IPS-18c (cell line): ENCODE data around the gene RPTOR.

ENCODE experiments used
- H3K4me3 ChIP-seq: 2 replicates; pipeline ENCODE4 v1.7.0; 2013; ENCODE audit warnings: low read depth, mild to moderate bottlenecking, low read length, moderate library complexity; ENCODE audit not compliant: insufficient read depth
- H3K9me3 ChIP-seq: one replicate; pipeline ENCODE4 v1.6.1; 2013; ENCODE audit warnings: mild to moderate bottlenecking, low read length, moderate library complexity; ENCODE audit not compliant: control insufficient read depth, insufficient read depth

RPTOR gene

DNA sequence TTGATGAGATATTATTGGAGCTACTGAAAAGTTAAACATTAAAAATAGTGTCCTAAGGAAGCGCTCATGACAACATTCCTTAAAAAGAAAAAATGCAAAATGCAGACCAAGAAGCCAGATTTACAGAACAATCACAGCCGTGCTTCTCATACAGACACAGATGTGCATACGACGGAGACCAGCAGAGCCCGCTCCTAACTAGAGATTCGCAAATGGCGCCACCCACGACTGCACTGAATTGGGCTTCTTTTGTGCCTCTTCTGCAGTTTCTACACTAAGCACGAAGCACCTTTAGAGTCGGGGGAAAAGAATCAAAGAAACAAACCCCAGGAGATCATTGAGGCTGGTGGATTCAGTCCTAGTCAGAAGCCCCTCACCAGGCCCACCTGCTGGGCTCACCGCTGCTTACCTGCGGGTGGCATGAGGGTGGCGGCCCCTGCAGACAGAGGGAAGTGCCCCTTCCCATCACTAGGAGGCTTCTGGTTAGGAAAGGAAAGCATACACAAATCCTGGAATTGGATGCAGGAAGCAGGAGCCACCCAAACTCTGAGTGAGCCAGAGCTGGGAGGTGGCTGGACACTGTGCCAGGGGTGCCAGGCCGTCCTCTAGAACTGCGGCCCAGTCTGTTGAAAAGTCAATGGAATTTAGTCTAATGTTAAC lies 382.1 kb downstream of the RPTOR start:
- Histone ChIP-seq H3K9me3 (peaks cover 2% of the 10 kb centered on the region), H3K4me3 (no peak overlapping the region)

DNA sequence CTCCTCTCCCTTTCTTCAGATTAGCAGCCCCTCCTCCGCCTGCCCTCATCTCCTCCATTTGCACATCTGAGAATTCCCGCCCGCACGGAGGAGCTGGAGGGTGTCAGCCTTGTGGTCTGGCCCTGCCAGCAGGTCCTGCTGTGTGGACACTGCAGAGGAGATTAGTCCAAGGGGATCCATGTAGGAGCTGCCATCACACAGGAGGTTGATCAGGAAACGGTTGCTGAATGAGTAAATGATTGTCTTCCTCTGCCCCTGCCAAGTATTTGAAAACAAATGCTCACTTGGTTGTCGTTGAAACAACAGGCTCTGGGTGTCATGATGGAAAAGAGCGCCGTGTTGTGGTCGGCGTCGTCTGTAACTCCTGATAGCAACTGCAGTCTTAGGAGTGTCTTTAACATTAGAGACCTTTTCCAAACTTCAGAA lies 383.2 kb downstream of the RPTOR start:
- H3K4me3 ChIP-seq, result no peak overlapping the region
- peaks cover 2% of the 10 kb centered on the region for H3K9me3 ChIP-seq

DNA sequence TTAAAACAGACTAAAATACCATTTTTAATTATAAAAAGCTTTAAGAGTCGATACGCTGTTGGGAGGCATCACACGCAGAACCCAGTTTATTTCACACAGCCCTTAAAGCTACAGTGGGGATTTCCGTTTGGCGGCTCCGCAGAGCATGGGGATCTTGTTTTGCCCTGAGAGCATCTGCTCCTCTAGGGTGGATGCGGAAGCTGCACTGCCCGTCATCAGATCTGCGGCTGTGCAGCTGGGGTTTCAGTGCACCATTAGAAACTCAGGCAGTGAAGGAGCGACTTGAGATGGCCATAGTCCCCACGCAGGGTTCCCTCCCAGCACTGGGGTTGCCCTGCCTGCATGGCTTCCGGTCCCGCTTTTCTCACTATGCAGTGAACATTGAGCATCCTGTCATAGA lies 384.8 kb downstream of the RPTOR start:
- H3K4me3 ChIP-seq, result no peak overlapping the region
- H3K9me3 ChIP-seq, result peaks cover 2% of the 10 kb centered on the region

DNA sequence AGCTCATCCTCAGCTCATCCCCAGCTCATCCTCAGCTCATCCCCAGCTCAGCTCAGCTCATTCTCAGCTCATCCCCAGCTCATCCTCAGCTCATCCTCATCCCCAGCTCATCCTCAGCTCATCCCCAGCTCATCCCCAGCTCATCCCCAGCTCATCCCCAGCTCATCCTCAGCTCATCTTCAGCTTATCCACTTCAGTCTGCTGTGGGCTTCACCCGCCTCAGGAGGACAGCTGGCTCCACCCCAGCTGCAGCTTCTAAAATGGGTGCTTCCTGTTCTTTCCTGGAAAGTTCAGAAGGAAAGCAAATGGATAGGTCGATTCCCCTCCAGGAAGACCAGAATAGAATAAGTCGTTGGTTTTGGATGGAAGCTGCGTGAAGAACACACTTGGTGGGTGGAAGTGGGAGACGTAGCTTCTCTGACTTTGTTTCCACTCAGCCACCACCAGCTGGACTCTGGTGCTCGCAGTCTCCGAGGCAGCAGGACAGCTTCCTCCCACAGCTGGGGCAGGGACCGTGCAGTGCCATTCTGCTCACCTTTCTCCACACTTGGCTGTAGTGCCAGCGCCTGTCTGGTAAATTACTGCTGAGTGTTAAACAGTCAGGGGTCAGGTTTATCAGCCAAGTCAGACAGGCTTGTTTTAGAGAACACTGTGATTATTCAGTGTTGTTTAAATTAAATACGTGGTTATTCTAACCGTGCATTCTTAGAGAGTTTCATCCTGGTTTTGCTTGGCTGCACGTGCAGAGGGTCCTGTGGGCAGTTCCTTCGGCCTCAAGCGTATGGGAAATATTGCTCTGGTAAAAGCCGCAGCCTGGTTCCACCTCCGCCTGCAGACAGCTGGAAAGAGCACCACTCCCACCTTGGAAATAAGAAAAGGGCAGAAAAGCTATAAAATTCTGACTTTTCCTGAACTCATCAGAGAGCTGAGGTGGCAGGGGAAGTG lies 386.0 kb downstream of the RPTOR start:
- Histone ChIP-seq H3K4me3 (no peak overlapping the region), H3K9me3 (no peaks in the 10 kb centered on the region)

DNA sequence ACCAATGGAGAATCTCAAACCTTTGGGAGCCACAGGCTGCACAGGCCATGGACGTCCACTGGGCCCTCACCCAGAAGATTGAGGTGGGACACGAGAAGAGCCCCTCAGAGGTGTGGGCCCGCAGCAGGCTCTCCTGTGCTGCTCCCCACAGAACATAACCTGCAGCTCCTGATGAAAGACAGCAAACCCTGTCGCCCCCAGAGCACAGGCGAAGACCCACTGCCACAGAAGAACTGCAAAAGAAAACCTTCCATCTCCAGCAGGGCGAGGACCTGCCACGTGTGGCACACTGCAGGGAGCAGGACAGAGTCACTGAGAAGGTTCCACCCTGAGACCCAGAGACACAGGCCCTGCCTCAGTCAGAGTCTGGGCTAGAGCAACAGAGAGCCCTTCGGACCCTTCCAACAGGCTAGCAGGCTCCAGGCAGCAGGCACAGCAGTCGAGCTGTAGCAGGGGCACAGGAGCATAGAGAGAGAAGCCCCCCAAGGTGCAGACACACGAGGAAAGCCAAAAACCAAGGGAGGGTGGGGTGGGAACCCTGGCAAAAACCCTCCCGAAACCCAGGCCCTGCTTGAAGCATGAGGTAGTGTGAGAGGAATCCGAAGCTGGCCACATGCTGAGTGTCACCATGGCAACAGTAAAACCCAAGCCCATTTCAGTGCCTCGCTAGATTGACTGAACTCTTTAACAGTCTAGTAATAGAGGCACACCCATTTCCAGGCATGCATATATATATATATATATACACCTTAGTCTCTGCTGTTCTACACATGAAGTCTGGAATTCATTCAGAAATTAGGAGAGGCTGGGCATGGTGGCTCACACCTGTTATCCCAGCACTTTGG lies 387.0 kb downstream of the RPTOR start:
- no peak overlapping the region for H3K4me3 ChIP-seq
- H3K9me3 ChIP-seq, result no peaks in the 10 kb centered on the region

DNA sequence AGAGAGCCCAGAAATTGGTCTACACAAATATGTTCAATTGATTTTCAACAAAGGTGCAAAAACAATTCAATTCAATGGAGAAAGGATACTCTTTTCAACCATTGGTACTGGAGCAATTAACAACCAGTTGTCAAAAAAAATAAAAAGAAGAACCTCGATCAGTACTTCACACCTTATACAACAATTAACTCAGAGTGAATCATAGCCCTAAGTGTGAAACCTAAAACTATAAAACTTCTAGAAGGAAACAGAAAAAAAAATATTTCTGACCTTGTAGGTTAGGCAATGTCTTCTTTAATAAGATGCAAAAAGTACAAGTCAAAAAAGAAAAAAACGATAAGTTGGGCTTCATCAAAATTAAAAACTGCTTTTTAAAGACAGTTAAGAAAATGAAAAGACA lies 390.9 kb downstream of the RPTOR start:
- no peaks in the 10 kb centered on the region for H3K9me3 ChIP-seq
- no peak overlapping the region for H3K4me3 ChIP-seq

DNA sequence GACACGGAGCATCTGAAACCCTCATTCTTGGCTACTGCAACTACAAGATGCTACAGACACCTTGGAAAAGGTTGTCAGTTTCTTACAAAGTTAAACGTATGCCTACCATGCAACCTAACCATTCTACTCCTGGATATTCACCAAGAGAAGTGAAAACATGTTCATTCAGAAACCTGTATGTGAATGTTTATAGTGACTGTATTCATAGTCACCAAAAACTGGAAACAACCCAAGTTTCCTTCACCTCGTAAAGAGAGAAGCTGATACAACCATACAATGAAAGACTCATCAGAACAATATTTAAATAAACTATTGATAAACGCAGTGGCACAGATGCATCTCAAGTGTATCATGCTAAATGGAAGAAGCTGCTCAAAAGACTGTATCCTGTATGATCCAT lies 391.6 kb downstream of the RPTOR start:
- no peak overlapping the region for H3K4me3 ChIP-seq
- H3K9me3 ChIP-seq, result no peaks in the 10 kb centered on the region

DNA sequence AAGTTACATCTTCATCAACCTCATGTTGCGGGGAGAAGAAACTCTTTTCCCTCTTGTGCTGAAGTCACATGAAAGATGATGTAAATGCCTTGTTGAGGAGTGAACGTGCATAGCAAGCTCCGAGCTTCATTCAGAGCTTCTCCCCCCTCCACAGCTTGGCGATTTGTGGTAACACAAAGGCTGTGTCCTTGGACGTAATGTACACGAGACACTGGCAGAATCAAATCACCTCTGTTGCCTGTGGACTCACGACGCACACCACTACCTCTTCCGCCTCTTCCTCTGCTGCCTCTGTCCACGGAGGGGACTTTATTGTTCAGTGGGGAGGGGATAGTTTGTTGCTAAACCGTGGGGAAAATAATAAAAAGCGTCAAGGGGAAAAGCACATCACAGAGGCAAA lies 392.1 kb downstream of the RPTOR start:
- H3K4me3 ChIP-seq, result no peak overlapping the region
- H3K9me3 ChIP-seq, result no peaks in the 10 kb centered on the region

DNA sequence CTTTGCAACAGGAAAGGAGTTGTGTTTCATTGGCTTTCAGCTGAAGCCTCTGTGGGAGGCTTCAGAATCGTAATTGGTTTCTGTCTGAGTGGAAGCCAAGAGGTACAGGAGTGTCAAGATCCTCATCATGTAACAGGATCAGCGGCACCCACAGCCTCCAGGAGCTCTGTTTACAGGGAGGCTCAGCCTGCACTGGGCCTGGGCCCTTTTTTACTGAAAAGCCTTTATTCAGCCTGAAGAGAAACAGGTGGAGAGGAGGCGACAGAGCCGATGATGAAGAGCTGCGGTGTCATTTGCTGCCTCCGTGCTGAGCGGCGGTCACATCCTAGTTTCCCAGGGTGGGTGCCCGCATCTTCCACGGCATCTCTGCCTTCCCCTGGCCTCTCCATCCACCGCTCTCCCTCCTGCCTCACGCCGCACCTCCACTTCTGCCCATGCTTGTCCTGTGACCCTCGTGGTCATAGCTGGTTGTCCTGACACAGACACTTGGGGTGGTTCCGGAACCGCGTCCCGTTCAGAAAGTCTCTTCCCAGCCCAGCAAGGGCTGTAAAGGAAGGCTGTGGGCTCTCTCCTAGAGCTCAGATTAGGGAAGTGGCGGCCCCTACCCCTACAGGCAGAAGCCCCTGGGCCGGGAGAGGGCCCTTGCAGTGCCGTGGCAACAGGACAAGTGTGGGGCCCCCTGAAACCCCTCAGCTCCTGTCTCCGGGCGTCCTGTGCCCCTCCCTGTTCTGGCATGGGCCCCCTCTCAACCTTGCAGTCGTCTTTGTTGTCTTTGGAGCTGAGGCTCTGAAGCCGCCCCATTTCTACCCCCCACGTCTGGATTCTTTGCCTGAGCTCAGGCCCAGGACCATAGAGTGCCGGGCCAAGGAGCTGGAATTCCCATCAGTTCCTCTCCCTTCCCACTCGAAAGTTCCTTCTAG lies 393.1 kb downstream of the RPTOR start:
- no peaks in the 10 kb centered on the region for H3K9me3 ChIP-seq
- no peak overlapping the region for H3K4me3 ChIP-seq

DNA sequence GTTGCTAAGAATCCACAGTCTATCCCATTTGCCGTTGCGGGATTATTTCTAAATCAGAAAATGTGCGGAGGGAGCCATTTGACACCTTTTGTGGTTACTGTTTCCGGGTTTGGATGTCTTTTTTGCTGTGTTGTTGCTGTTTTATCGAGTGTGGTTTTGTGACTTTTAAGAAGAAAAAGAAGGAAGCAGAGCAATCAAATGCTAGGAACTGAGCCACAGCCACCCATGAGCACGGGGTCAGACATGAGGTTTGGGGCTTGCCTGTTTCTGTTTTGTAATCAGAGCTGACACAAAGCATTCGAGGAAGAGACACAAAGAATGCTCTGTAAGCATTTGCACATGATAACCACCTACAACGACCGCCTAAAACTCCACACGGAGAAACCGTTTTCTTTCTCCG lies 393.9 kb downstream of the RPTOR start:
- no peaks in the 10 kb centered on the region for H3K9me3 ChIP-seq
- no peak overlapping the region for H3K4me3 ChIP-seq

DNA sequence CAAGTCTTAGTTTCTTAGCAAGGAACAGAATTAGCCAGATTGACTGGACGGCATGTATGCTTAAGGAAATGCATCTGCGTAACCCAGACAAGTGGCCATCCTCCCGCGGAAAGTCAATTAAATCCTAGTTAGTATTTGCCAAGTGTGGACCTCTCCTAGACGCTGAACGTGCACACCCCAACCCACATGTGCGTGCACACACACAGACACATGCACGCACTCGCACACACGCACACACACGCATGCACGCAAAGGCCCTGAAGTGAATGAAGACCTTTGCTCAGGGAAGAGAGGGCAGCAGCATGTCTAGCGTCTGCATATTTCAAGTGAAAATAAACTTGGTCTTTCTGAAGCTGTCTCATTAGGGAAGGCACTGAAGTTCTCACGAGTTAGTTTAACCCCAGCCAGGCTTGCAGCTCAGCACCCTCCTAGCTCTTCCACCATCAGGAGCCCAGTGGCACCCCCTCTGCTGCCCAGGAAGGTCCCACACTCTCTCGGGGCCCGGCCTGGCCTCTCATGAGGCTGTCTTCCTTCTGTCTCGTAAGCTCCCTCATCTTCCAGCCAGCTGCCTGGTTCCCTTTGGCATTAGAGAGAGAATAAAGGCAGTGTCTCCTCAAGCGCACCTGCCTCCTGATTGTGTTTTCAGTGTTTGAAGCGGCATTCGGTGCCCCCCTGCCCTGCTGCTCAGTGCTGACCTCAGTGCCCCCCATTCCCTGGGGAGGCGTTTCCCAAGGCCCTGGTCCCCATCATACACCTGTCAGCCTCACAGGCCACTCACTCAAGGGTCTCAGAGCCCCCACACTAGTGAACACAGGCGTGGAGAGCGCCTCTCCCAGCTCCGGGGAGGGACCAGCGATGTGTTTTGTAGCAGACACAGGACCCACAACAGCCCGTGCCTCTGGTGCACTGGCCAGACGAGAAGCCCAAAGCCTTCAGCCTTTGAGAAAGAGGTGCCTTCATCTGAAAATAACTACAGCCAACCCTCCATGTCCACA lies 394.8 kb downstream of the RPTOR start:
- Histone ChIP-seq H3K4me3 (no peak overlapping the region), H3K9me3 (no peaks in the 10 kb centered on the region)

DNA sequence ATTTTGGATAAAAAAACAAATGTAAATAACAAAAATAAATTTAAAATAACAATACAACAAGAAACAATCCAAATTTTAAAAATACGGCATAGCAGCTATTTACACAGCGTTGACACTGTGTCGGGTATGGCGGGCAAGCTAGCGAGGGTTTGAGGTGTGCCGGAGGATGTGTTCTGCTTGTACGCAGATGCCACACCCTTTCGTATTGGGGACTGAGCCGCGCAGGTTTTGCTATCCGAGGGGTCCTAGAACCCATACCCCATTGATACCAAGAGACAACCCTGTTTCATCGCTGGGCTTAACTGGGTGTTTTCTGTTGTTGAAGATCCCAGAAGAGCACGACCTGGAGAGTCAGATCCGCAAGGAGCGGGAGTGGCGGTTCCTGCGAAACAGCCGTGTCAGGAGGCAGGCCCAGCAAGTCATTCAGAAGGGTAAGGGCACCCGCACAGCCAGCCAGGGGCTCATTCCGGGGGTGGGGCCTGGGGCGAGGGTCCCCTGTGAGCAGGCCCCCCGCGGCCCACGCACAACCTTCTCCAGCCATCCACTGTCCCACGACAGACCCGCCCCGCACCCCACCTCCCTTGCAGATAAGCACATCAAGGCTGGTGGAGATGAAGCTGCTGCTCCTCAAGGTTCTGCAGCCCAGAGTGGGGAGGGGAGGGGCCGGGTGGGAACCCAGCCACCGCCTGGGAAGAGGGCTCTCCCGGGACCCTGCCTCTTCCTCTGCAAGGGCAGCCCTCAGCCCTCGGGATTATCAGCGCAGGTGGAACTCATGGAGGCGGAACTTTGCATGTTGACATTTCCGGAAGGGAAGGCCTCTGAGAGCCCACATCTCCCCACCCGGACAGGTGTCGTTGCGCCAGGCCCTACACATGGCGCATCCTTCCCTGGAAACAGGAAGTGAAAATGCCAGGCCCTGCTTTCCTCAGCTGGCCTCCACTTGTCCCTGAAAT lies 395.8 kb downstream of the RPTOR start:
- H3K4me3 ChIP-seq, result no peak overlapping the region
- H3K9me3 ChIP-seq, result no peaks in the 10 kb centered on the region

DNA sequence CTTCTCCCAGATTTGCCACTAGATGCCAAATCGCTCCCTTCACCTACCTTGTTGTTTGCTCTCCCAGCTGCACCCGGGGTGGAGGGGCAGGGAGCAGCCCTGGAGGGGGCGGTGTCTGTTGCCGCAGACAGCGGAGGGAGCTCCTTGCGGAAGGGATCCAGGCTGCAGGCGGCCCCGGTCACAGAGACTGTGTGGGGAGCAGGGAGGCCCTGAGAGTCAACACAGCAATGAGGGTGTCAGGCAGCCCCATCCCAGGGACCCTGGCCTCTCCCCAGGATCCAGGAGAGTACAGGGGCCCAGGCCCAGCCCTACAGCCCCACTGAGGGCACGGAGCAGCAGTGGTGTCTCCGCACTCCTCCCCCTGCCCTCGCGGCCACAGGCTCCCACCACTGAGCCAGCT lies 396.5 kb downstream of the RPTOR start:
- Histone ChIP-seq H3K9me3 (no peaks in the 10 kb centered on the region), H3K4me3 (no peak overlapping the region)

DNA sequence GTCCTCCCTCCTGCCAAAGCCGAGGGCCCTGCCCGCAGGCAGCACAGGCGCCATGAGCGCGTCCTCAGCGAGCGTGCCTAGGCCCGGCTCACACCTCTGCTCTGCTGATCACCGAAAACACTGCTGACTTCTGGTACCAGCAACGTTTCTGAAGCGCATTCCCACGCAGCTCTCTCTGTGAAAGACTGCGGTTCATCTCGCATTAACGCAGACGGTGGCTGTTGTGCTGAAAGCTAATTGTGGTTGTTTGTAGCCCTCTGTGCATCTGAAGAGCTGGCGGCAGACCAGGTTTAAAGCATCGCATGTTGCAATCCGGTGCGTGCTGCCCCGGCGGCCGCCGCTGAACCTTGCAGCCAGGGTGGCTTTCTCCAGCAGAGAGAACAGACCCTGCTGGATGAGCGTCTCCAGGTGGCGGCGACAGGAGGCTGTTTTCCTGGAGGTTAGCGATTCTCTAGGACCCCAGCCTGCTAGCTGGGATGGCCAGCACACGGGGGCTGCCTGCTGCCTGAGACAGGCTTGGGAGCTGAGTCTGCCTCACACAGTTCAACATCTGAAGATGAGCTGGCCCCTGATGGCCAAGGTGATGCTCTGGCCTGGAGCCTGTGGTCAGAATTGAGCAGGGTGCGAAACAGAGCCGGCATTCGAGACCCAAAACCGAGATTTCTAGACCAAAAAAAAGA lies 397.2 kb downstream of the RPTOR start:
- Histone ChIP-seq H3K4me3 (no peak overlapping the region), H3K9me3 (no peaks in the 10 kb centered on the region)
